Psoas muscle (tissue), 8 donors: ENCODE data around the gene NUTF2. TPM values are rescaled to one million over a fixed set of nuclear protein-coding genes. Genes with fewer than 3 reads are reported as not detected.

ENCODE experiments used
- ATAC-seq, 4 donors: fragments of 200-7000 bp; cut with Tn5 transposase; one replicate each; pipeline ENCODE4 v1.9.1; 2020; ENCODE audit warnings: moderate library complexity in 3 of 4, mild to moderate bottlenecking in 2 of 4
- DNase-seq, 2 donors: peaks; one replicate each; pipeline ENCODE4 v3.0.0-alpha.2; 2020
- H3K27ac ChIP-seq: fragments of 200-600 bp; one replicate; pipeline ENCODE4 v1.8.0; 2022
- H3K27me3 ChIP-seq, 3 donors: fragments of 200-600 bp in 1 of 3; one replicate each; pipeline versions ENCODE4 v1.6.1 to v1.8.0; 2013 to 2022; ENCODE audit warnings: low read length in 2 of 3, mild to moderate bottlenecking in 2 of 3, moderate library complexity in 1 of 3; ENCODE audit not compliant: insufficient read depth in 3 of 3
- H3K36me3 ChIP-seq, 2 donors: fragments of 200-600 bp in 1 of 2; one replicate each; pipeline versions ENCODE4 v1.6.1 to v1.8.0; 2013 to 2022; ENCODE audit warnings: low read depth in 1 of 2, mild to moderate bottlenecking in 1 of 2, moderate library complexity in 1 of 2; ENCODE audit not compliant: insufficient read depth in 1 of 2
- H3K4me1 ChIP-seq: fragments of 200-600 bp; one replicate; pipeline ENCODE4 v1.8.0; 2022
- H3K4me3 ChIP-seq: fragments of 200-600 bp; one replicate; pipeline ENCODE4 v1.8.0; 2022; ENCODE audit warnings: mild to moderate bottlenecking
- H3K9me3 ChIP-seq: fragments of 200-600 bp; one replicate; pipeline ENCODE4 v1.8.0; 2022
- CTCF ChIP-seq: fragments of 200-600 bp; IDR thresholded peaks from one replicate; pipeline ENCODE4 v1.8.0; 2022; ENCODE audit warnings: antibody characterized with exemption
- WGBS, 3 donors: extraction: QIAGEN DNeasy Blood & Tissue Kit; methylation state at CpG; one replicate each; pipeline versions ENCODE4 v1.1.6 to v1.1.7; 2013; 5-methylcytosine and 5-hydroxymethylcytosine counted together
- intact Hi-C, 2 donors: fragments of 100-400 bp; cut with DNase I; formaldehyde crosslinking; loops; one replicate each; pipeline versions ENCODE4 v1.11.0 to v1.14.2; 2022
- polyA plus RNA-seq, 3 donors: library from polyadenylated mRNA; stranded (reverse); fragments of 200-250 nt; gene quantifications; one replicate each; pipeline ENCODE4 v1.2.3, GENCODE V29; 2013
- total RNA-seq, 4 donors: library from RNA; stranded (reverse); fragmentation: NEBNext Ultra II Directional in 2 of 4; extraction: Animal tissue kit (Norgen Biotek cat#: 25700) in 2 of 4; gene quantifications; one replicate each; pipeline versions ENCODE4 v1.2.1 to v1.2.4, GENCODE V29; 2021 to 2023
- donor health status: healthy with polysubstance abuse.
- donor health status: DM: no; HTN: no; CAD: no; lungs with moderate emphysema.
- donor health status: Bipolar disorder and iron deficiency.
- donor health status: healthy.
- donor health status: DM: yes; HTN: yes; CAD: no.
- donor health status: DM: no; HTN: no; CAD: no.
- donor health status: DM: no; HTN: no; CAD: no.
- donor health status: DM: yes; HTN: yes; CAD: no.

The NUTF2 gene
- total and polyA plus RNA-seq, 7 donors: 77.4 to 170 (median 104) TPM

GRCh38 chr16:67807148-67807682 is 39.5 kb upstream of the NUTF2 start:
- Histone ChIP-seq H3K4me3 (peak overlapping the region; percentile 88), H3K27ac (peak overlapping the region; percentile 91), H3K36me3 (peaks cover 3 to 25% of the 10 kb centered on the region in 2 donors), H3K4me1 (peaks cover 22% of the 10 kb centered on the region), H3K27me3 (no peaks in the 10 kb centered on the region), H3K9me3 (no peaks in the 10 kb centered on the region)
- DNase-seq: no peak
- 28 to 34% (median 29%) methylated on average over 24 of the region's 24 CpGs for WGBS, 3 donors
- no peak for ATAC-seq
- intact Hi-C loops: loop anchor here (5.0 kb wide), 1 partner anchor 135 kb away; no protein-coding TSS in a partner anchor
- no peak for TF ChIP-seq CTCF

GRCh38 chr16:67811899-67812298 is 34.8 kb upstream of the NUTF2 start:
- H3K9me3 ChIP-seq: no peaks in the 10 kb centered on the region
- H3K36me3 ChIP-seq: no peaks in the 10 kb centered on the region
- H3K27ac ChIP-seq: no peak overlapping the region
- DNase-seq (no peak), ATAC-seq (no peak)
- H3K4me1 ChIP-seq: peaks cover 9% of the 10 kb centered on the region
- H3K27me3 ChIP-seq: no peaks in the 10 kb centered on the region
- intact Hi-C loops: loop anchor here in 1 of 2 donors (10.0 kb wide), 1 partner anchor 287 kb away; the partner anchor contains the start of gene RIPOR1
- 88 to 100% (median 94%) methylated on average over 1 of the region's 1 CpG for WGBS, 3 donors
- no peak overlapping the region for H3K4me3 ChIP-seq
- TF ChIP-seq CTCF: no peak

- no peaks in the 10 kb centered on the region for H3K27me3 ChIP-seq
- no peak for TF ChIP-seq CTCF
- H3K4me3 ChIP-seq: no peak overlapping the region
- peaks cover 3% of the 10 kb centered on the region for H3K4me1 ChIP-seq
- intact Hi-C loops: loop anchor here in 1 of 2 donors (10.0 kb wide), 1 partner anchor 290 kb away; the partner anchor contains the start of gene RIPOR1
- no peak for ATAC-seq
- H3K9me3 ChIP-seq: no peaks in the 10 kb centered on the region
- no peaks in the 10 kb centered on the region for H3K36me3 ChIP-seq
- H3K27ac ChIP-seq: no peak overlapping the region
- DNase-seq: no peak
- 91% methylated on average over 8 of the region's 8 CpGs for WGBS, 3 donors
These were observed 32.2 kb upstream of the NUTF2 start for GRCh38 chr16:67814567-67814966.

- ATAC-seq (no peak), DNase-seq (no peak)
- 90 to 95% (median 93%) methylated on average over 11 of the region's 11 CpGs for WGBS, 3 donors
- TF ChIP-seq CTCF: no peak
- Histone ChIP-seq H3K9me3 (no peaks in the 10 kb centered on the region), H3K27ac (no peak overlapping the region), H3K4me3 (no peak overlapping the region), H3K27me3 (no peaks in the 10 kb centered on the region), H3K36me3 (no peaks in the 10 kb centered on the region), H3K4me1 (peaks cover 3% of the 10 kb centered on the region)
- intact Hi-C loops: no loop called here
These were observed 26.0 kb upstream of the NUTF2 start for GRCh38 chr16:67820608-67821259.
